ENCODE results near the gene ZNF654. TPM values are rescaled to one million over a fixed set of nuclear protein-coding genes. Genes with fewer than 3 reads are reported as not detected.
A peak's percentile ranks its signal among the peaks of the same experiment; 100 is the strongest.

Gene ZNF654
- total and polyA plus RNA-seq, 3 experiments from 2014 or later, result 11.6 to 16.4 (median 16.0) TPM

- H3K27me3 ChIP-seq (ENCODE audit: insufficient read depth, low read length, poor library complexity, severe bottlenecking), result no peaks in the 10 kb centered on the region
- H3K4me3 Mint-ChIP-seq, result peak overlapping the region; percentile 80 to 89 (median 86)
- no peaks in the 10 kb centered on the region for H3K36me3 Mint-ChIP-seq
- peak overlapping the region; percentile 47 for H3K27ac ChIP-seq (ENCODE audit: low read depth, low read length)
- peak overlapping the region; percentile 76 to 97 (median 94) for H3K27ac Mint-ChIP-seq
- CTCF ChIA-PET, result interaction anchor here (0.7 to 2.0 kb wide), 4 partner anchors 12 to 120 kb away, joined by 3 to 9 read pairs (median 6); partner anchors contain the start of genes CGGBP1 and ZNF654
- H3K27me3 Mint-ChIP-seq, result peaks cover 0 to under 1% of the 10 kb centered on the region in 2 donors
- POLR2A ChIA-PET, result interaction anchor here (1.0 to 2.3 kb wide), 3 partner anchors 27 to 118 kb away, joined by 3 to 21 read pairs (median 14); partner anchors contain the start of genes C3orf38, CGGBP1 and ZNF654
- H3K4me1 Mint-ChIP-seq, result peaks cover 24 to 38% (median 36%) of the 10 kb centered on the region in 3 donors
- no peaks in the 10 kb centered on the region for H3K36me3 ChIP-seq (ENCODE audit: insufficient read depth, low read length)
- H3K4me3 ChIP-seq (ENCODE audit: low read length), result peak overlapping the region; percentile 38
- H3K9me3 Mint-ChIP-seq, result no peaks in the 10 kb centered on the region
- H3K4me1 ChIP-seq (ENCODE audit: insufficient read depth, low read length), result peaks cover 22% of the 10 kb centered on the region
- H3K9me3 ChIP-seq (ENCODE audit: low read length), result no peaks in the 10 kb centered on the region
- DNase-seq, result peak; percentile 5 to 53 (median 45)
Observed at GRCh38 chr3:88031642-88032077, 27.4 kb upstream of the ZNF654 start.

DNA sequence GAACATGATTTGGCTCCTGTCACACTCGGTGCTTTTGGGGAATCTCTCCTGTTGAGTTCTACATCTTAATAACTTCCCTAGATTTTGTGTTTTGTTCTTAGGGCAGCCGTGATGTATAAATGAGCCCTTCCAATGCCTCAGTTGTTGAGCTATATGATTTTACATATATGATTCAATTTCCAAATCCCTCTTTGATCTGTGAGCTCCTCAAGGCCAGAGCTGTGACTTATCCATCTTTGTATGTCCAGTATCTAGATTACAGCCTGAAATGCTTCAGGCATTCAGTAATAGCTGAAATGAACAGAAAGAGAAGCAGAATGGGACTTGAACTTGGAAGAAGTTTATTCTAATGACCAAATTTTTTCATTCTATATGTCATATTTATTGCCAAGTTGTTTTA, 26.8 kb upstream of the ZNF654 start:
- Mint-ChIP-seq H3K36me3 (no peaks in the 10 kb centered on the region), H3K4me1 (peaks cover 24 to 38% (median 36%) of the 10 kb centered on the region in 3 donors), H3K9me3 (no peaks in the 10 kb centered on the region), H3K4me3 (peak overlapping the region; percentile 62 to 89 (median 85)), H3K27me3 (peaks cover 0 to 2% of the 10 kb centered on the region in 2 donors), H3K27ac (peak overlapping the region; percentile 76 to 97 (median 94))
- CTCF ChIA-PET, result interaction anchor here (1.0 to 2.0 kb wide), 3 partner anchors 26 to 119 kb away, joined by 3 to 9 read pairs (median 9); partner anchors contain the start of genes CGGBP1 and ZNF654
- no peaks in the 10 kb centered on the region for H3K27me3 ChIP-seq (ENCODE audit: insufficient read depth, low read length, poor library complexity, severe bottlenecking)
- H3K4me3 ChIP-seq (ENCODE audit: low read length), result peak overlapping the region; percentile 38
- DNase-seq, result no peak
- no peaks in the 10 kb centered on the region for H3K9me3 ChIP-seq (ENCODE audit: low read length)
- POLR2A ChIA-PET, result interaction anchor here (2.2 to 2.3 kb wide), 2 partner anchors 26 to 118 kb away, joined by 14 to 21 read pairs; partner anchors contain the start of genes C3orf38, CGGBP1 and ZNF654
- H3K4me1 ChIP-seq (ENCODE audit: insufficient read depth, low read length), result peaks cover 22% of the 10 kb centered on the region
- H3K27ac ChIP-seq (ENCODE audit: low read depth, low read length), result peak overlapping the region; percentile 47
- H3K36me3 ChIP-seq (ENCODE audit: insufficient read depth, low read length), result no peaks in the 10 kb centered on the region

- no peaks in the 10 kb centered on the region for H3K9me3 Mint-ChIP-seq
- H3K27ac Mint-ChIP-seq, result peak overlapping the region in 7 of 8 donors; percentile 15 to 84 (median 70)
- POLR2A ChIA-PET, result no interaction called here
- Histone ChIP-seq H3K27ac (ENCODE audit: low read depth, low read length) (no peak overlapping the region), H3K9me3 (ENCODE audit: low read length) (no peaks in the 10 kb centered on the region), H3K4me3 (ENCODE audit: low read length) (no peak overlapping the region), H3K27me3 (ENCODE audit: insufficient read depth, low read length, poor library complexity, severe bottlenecking) (no peaks in the 10 kb centered on the region), H3K4me1 (ENCODE audit: insufficient read depth, low read length) (peaks cover 22% of the 10 kb centered on the region), H3K36me3 (ENCODE audit: insufficient read depth, low read length) (no peaks in the 10 kb centered on the region)
- H3K27me3 Mint-ChIP-seq, result peaks cover 0 to 2% of the 10 kb centered on the region in 2 donors
- no peak for DNase-seq
- peaks cover 24 to 38% (median 36%) of the 10 kb centered on the region in 3 donors for H3K4me1 Mint-ChIP-seq
- CTCF ChIA-PET, result no interaction called here
- no peaks in the 10 kb centered on the region for H3K36me3 Mint-ChIP-seq
- peak overlapping the region in 1 of 7 donors; percentile 66 for H3K4me3 Mint-ChIP-seq
Observed at GRCh38 chr3:88033079-88033478, 26.0 kb upstream of the ZNF654 start.

DNA sequence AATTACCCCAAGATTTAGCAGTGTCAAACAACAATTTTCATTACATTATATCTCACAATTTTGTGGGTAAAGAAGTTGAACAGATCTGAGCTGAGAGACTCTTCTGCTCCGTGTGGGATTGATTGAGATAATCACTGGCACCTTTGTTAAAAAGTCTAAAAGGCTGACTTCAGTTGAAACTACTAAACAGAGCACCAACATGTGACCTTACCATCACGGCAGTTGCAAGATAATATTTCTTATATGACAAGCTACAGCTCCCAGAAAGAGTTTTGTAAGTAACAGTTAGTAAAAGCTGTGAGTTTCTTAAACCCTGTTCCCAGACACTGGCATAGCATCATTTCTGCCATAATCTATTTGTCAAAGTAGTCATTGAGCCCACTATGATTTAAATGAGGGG, 25.2 kb upstream of the ZNF654 start:
- no peaks in the 10 kb centered on the region for H3K27me3 ChIP-seq (ENCODE audit: insufficient read depth, low read length, poor library complexity, severe bottlenecking)
- no peaks in the 10 kb centered on the region for H3K9me3 Mint-ChIP-seq
- H3K27ac Mint-ChIP-seq, result peak overlapping the region in 6 of 8 donors; percentile 10 to 70 (median 20)
- H3K4me1 Mint-ChIP-seq, result peaks cover 24 to 38% (median 36%) of the 10 kb centered on the region in 3 donors
- no peaks in the 10 kb centered on the region for H3K36me3 ChIP-seq (ENCODE audit: insufficient read depth, low read length)
- DNase-seq, result no peak
- no peak overlapping the region for H3K4me3 ChIP-seq (ENCODE audit: low read length)
- H3K27ac ChIP-seq (ENCODE audit: low read depth, low read length), result no peak overlapping the region
- ChIA-PET POLR2A (no interaction called here), CTCF (interaction anchor here (1.2 kb wide), 1 partner anchor 25 kb away, joined by 4 read pairs; the partner anchor contains the start of gene CGGBP1)
- H3K4me3 Mint-ChIP-seq, result no peak overlapping the region
- H3K36me3 Mint-ChIP-seq, result no peaks in the 10 kb centered on the region
- H3K4me1 ChIP-seq (ENCODE audit: insufficient read depth, low read length), result peaks cover 22% of the 10 kb centered on the region
- peaks cover 0 to 5% of the 10 kb centered on the region in 2 donors for H3K27me3 Mint-ChIP-seq
- H3K9me3 ChIP-seq (ENCODE audit: low read length), result no peaks in the 10 kb centered on the region

DNA sequence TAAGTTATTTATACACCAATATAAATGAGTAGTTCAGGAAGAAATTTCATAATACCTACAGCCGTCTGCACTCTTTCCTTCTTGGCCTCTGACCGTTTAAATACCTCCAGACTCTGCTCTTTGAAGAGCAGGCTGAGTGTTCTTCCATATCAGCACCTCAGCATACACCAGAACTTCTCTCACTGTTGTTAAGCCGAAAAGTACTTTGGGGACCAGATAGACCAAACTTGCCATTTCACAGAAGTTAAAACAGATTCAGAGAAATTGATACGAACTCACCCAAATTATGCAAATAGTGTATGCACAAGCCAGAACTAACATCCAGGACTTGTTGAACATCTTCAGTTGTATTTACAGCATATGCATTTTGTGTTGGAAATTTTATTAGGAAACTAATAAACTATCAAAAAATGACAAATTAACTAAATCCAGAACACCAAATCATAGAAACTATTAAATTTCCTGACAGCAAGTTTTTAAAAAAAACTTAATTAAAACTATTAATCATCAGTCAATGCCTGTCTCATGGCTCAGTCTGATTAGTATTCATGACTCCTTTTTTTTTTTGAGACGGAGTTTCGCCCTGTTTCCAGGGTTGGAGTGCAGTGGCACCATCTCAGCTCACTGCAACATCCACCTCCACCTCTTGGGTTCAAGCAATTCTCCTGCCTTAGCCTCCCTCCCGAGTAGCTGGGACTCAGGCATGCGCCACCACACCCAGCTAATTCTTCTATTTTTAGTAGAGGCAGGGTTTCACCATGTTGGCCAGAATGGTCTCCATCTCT, 24.4 kb upstream of the ZNF654 start:
- Mint-ChIP-seq H3K36me3 (no peaks in the 10 kb centered on the region), H3K4me3 (no peak overlapping the region), H3K4me1 (peaks cover 22 to 30% (median 28%) of the 10 kb centered on the region in 3 donors), H3K27ac (peak overlapping the region in 2 of 8 donors; percentile 55 to 72), H3K27me3 (peaks cover 0 to 5% of the 10 kb centered on the region in 2 donors), H3K9me3 (no peaks in the 10 kb centered on the region)
- Histone ChIP-seq H3K4me3 (ENCODE audit: low read length) (no peak overlapping the region), H3K36me3 (ENCODE audit: insufficient read depth, low read length) (no peaks in the 10 kb centered on the region), H3K9me3 (ENCODE audit: low read length) (no peaks in the 10 kb centered on the region), H3K27me3 (ENCODE audit: insufficient read depth, low read length, poor library complexity, severe bottlenecking) (no peaks in the 10 kb centered on the region), H3K4me1 (ENCODE audit: insufficient read depth, low read length) (peaks cover 18% of the 10 kb centered on the region), H3K27ac (ENCODE audit: low read depth, low read length) (no peak overlapping the region)
- ChIA-PET POLR2A (no interaction called here), CTCF (interaction anchor here (1.2 kb wide), 1 partner anchor 24 kb away, joined by 4 read pairs; the partner anchor contains the start of gene CGGBP1)
- DNase-seq, result no peak

DNA sequence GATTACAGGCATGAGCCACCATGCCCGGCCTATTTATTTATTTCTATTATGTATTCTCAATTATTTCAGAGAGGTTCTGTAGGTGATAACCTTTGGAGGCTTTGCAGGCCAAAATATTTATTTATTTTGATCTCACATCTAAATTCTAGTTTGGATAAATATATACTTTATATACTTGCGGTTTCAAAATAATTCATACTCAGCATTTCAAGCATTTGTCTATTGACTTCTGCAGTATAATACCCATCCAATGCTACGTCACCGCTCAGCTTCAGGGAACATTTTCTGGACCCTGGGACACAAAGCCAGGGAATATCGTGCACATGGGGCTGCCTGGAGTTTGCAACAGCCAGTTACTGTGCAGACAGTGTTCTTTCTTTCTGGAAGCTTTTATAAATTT, 22.8 kb upstream of the ZNF654 start:
- H3K36me3 ChIP-seq (ENCODE audit: insufficient read depth, low read length), result no peaks in the 10 kb centered on the region
- peaks cover 13 to 23% (median 19%) of the 10 kb centered on the region in 3 donors for H3K4me1 Mint-ChIP-seq
- peaks cover 0 to 5% of the 10 kb centered on the region in 2 donors for H3K27me3 Mint-ChIP-seq
- H3K4me1 ChIP-seq (ENCODE audit: insufficient read depth, low read length), result peaks cover 10% of the 10 kb centered on the region
- ChIA-PET CTCF (interaction anchor here (0.9 kb wide), 1 partner anchor 10 kb away, joined by 3 read pairs; no protein-coding TSS in a partner anchor), POLR2A (no interaction called here)
- no peak overlapping the region for H3K4me3 ChIP-seq (ENCODE audit: low read length)
- H3K4me3 Mint-ChIP-seq, result no peak overlapping the region
- no peaks in the 10 kb centered on the region for H3K27me3 ChIP-seq (ENCODE audit: insufficient read depth, low read length, poor library complexity, severe bottlenecking)
- DNase-seq, result no peak
- H3K36me3 Mint-ChIP-seq, result no peaks in the 10 kb centered on the region
- H3K27ac ChIP-seq (ENCODE audit: low read depth, low read length), result no peak overlapping the region
- H3K9me3 ChIP-seq (ENCODE audit: low read length), result no peaks in the 10 kb centered on the region
- H3K9me3 Mint-ChIP-seq, result no peaks in the 10 kb centered on the region
- H3K27ac Mint-ChIP-seq, result no peak overlapping the region

DNA sequence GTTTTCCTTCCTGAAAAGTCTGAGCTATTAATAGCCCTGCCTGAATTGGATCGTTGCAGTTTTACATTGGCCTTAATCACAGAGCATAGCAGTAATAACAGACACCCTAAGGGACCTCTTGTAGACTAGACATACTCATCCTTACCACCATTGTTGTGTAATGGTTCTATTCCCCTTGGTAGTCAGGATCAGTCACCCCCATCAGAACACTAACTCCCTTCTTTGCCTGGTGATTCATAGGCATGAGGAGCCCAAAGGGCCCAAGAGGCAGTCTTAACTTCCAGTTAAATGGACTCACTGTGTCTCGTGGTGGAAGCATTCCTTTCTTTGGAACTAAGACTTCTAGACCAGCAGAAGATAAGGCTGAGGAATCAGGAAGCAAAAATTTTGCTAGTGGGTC, 20.5 kb upstream of the ZNF654 start:
- no peaks in the 10 kb centered on the region for H3K27me3 ChIP-seq (ENCODE audit: insufficient read depth, low read length, poor library complexity, severe bottlenecking)
- Mint-ChIP-seq H3K4me3 (no peak overlapping the region), H3K36me3 (no peaks in the 10 kb centered on the region), H3K27me3 (peaks cover 0 to 5% of the 10 kb centered on the region in 2 donors), H3K4me1 (peaks cover 0 to 4% (median 0%) of the 10 kb centered on the region in 3 donors), H3K27ac (no peak overlapping the region), H3K9me3 (no peaks in the 10 kb centered on the region)
- CTCF ChIA-PET, result no interaction called here
- no peak overlapping the region for H3K4me3 ChIP-seq (ENCODE audit: low read length)
- H3K36me3 ChIP-seq (ENCODE audit: insufficient read depth, low read length), result no peaks in the 10 kb centered on the region
- no peak overlapping the region for H3K27ac ChIP-seq (ENCODE audit: low read depth, low read length)
- H3K4me1 ChIP-seq (ENCODE audit: insufficient read depth, low read length), result no peaks in the 10 kb centered on the region
- DNase-seq, result no peak
- POLR2A ChIA-PET, result no interaction called here
- H3K9me3 ChIP-seq (ENCODE audit: low read length), result no peaks in the 10 kb centered on the region

DNA sequence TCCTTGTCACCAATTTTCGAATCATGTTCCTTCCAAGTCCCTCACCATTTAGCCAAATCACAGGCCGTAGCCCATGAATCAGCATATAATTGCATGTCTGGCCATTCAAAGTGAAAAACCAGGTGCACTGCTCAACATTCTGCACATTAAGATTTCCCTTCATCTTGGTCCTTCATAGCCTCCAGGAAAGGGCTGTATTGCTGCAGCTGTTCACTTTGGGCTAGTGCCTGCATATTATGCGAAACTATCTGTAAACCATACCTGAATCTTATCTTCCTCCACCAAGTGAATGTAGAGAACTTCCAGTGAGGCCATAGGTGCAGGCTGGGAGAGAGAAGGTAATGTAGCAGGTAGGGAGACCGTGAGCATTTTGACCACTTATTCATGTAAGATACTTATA, 18.5 kb upstream of the ZNF654 start:
- Mint-ChIP-seq H3K27me3 (peaks cover 0 to 5% of the 10 kb centered on the region in 2 donors), H3K36me3 (no peaks in the 10 kb centered on the region), H3K4me3 (no peak overlapping the region), H3K9me3 (no peaks in the 10 kb centered on the region), H3K27ac (no peak overlapping the region), H3K4me1 (no peaks in the 10 kb centered on the region)
- DNase-seq, result no peak
- H3K27me3 ChIP-seq (ENCODE audit: insufficient read depth, low read length, poor library complexity, severe bottlenecking), result no peaks in the 10 kb centered on the region
- POLR2A ChIA-PET, result no interaction called here
- CTCF ChIA-PET, result no interaction called here
- H3K36me3 ChIP-seq (ENCODE audit: insufficient read depth, low read length), result no peaks in the 10 kb centered on the region
- no peaks in the 10 kb centered on the region for H3K9me3 ChIP-seq (ENCODE audit: low read length)
- no peak overlapping the region for H3K4me3 ChIP-seq (ENCODE audit: low read length)
- no peaks in the 10 kb centered on the region for H3K4me1 ChIP-seq (ENCODE audit: insufficient read depth, low read length)
- H3K27ac ChIP-seq (ENCODE audit: low read depth, low read length), result no peak overlapping the region
